ENCODE results near the gene CLMN. TPM values are rescaled to one million over a fixed set of nuclear protein-coding genes. Genes with fewer than 3 reads are reported as not detected.

The CLMN gene
- total RNA-seq, 1 donor from 2014 or later, result 9.6 TPM

DNA sequence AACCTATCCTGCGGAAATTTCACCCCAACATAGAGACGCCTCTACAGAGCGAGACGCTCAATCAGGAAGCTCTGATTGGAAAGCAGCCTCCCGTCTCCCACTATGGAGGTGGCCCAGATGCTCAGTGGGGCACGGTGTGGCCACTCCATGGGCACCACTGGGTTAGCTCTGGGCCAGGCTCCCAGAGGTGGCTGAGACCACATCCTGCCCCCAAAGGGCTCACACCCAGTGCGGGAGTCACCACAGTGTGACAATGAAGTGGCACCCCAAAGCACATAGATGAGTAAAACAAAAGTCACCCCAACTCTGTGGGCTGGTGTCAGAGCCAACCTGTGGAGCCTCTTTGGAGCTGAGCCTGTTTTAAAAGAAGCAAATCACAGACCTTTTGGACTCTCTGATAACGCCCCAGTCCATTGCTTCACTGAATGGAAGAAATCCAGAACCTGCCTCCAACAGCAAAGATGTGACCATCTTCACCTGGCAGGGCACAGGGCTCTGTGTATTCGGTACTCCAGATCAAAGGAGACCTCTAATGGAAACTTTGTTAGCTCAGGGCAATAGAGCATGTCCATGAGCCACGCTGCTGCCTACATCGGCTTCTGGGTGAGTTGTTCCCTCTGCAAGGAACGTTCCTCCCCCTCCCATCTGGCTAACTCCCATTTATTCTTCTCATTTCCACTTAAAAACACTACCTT, 19.6 kb downstream of the CLMN start:
- H3K4me3 ChIP-seq (ENCODE audit: low read depth, low read length), result no peak overlapping the region
- TF ChIP-seq CTCF (conservative IDR thresholded peaks at IDR 0.05; ENCODE audit: low read depth, low read length), result no peak
- no peak for DNase-seq (ENCODE audit: low read depth)

GRCh38 chr14:95299271-95299670, 20.4 kb downstream of the CLMN start:
- no peak for DNase-seq (ENCODE audit: low read depth)
- no peak for TF ChIP-seq CTCF (conservative IDR thresholded peaks at IDR 0.05; ENCODE audit: low read depth, low read length)
- no peak overlapping the region for H3K4me3 ChIP-seq (ENCODE audit: low read depth, low read length)

GRCh38 chr14:95297832-95298231, 21.9 kb downstream of the CLMN start:
- TF ChIP-seq CTCF (conservative IDR thresholded peaks at IDR 0.05; ENCODE audit: low read depth, low read length), result no peak
- no peak overlapping the region for H3K4me3 ChIP-seq (ENCODE audit: low read depth, low read length)
- DNase-seq (ENCODE audit: low read depth), result no peak

DNA sequence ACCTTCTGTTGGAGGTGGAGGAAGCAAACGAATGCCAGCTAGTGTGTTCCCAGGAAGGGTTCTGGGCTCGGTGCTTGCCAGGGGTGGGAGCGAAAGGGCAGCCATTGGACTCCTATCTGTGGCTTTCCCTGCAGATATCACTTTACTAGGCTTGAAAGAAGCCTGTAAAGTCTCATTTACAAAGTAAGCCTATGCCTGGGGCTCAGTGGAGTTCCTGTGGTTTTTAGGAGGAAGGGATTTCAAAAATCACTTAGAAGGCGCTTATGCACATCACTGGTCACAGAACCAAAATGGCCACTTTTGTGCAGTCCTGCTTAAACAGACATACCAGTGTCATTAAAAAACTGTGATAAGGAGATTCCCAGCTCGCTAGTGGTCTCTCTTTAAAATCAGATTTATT, 22.7 kb downstream of the CLMN start:
- no peak for TF ChIP-seq CTCF (conservative IDR thresholded peaks at IDR 0.05; ENCODE audit: low read depth, low read length)
- DNase-seq (ENCODE audit: low read depth), result no peak
- no peak overlapping the region for H3K4me3 ChIP-seq (ENCODE audit: low read depth, low read length)

DNA sequence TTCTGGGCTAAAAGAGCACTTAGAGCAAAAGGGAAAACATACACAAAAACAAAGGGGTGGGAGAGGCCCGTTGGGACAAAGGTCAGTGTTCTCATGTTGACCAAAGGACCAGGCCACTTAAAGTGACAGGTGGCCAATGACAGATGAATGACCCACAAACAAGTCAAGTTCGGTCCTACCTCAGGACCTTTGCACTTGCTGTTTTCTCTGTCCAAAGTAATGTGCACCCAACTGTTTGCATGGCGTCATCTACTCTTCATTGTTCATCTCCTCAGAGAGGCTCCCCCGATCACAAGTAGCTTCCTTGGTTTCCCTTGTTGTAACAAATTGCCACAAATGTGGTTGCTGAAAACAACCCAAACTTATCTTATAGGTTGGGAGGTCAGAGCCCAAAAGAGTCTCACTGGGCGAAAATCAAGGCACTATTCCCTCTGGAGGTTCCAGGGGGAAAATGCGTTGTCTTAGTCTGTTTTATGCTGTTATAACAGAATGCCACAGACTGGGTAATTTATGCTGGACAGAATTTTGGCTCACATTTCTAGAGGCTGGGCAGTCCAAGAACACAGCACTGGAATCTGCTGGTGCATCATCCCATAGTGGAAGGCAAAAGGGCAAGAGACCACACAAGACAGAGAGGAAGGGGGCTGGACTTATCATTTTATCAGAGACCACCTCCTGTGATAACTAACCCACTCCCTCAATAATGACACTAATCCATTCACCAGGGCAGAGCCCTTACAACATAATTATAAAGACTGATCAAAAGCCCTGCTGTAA, 23.9 kb downstream of the CLMN start:
- TF ChIP-seq CTCF (conservative IDR thresholded peaks at IDR 0.05; ENCODE audit: low read depth, low read length), result no peak
- no peak for DNase-seq (ENCODE audit: low read depth)
- no peak overlapping the region for H3K4me3 ChIP-seq (ENCODE audit: low read depth, low read length)

DNA sequence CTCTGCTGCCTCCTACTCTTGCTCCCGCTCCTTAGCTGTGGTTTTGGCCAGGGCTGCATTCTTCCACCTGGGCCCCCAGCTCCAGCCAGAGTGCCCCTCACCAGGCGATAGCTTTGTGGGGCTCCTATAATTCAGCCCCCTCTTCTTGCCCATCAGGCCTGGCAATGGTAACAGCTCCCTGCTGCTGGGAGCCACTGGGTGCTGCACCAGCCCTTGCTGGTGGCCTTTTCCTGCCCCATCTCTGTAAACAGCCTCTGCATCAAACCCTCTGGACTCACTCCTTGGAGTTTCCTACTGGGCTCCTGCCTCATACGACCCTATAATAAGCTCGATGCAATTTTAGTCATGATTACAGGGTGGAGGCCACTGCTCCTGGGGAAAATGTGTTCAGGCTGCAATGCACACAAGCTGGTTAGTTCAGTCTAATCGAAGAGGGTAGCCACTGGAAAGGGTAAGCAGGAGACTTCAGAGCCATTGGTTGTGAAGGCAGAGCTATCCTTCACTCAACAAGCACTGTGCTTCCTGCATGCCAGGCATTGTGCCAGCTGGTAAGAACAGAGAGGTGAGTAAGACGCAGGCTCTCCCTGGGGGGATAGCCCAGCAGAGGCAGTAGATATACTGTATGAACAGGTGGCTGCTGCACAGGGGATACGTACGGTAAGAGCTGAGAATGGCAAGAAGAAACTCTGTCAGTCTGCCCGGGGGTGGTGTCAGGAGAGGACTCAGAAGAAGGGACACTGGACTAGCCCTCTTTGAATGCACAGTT, 24.7 kb downstream of the CLMN start:
- H3K4me3 ChIP-seq (ENCODE audit: low read depth, low read length), result no peak overlapping the region
- TF ChIP-seq CTCF (conservative IDR thresholded peaks at IDR 0.05; ENCODE audit: low read depth, low read length), result peak; percentile 3
- DNase-seq (ENCODE audit: low read depth), result no peak
